HG03457 (cell line): ENCODE results near the gene GRM5.
A peak's percentile ranks its signal among the peaks of the same experiment; 100 is the strongest.
"Not testable (repeated sequence)": the region's sequence is repeated elsewhere in the genome, so short reads cannot be mapped to it uniquely, and the experiment has no call there.

ENCODE experiments used
- ATAC-seq: cut with Tn5 transposase; IDR thresholded peaks from one replicate; pipeline ENCODE4 v1.9.1; 2021; ENCODE audit warnings: moderate number of reproducible peaks; ENCODE audit not compliant: unreplicated experiment

GRM5 gene

GRCh38 chr11:88843766-88844426, 221.9 kb downstream of the GRM5 start:
- not testable (repeated sequence) for ATAC-seq

GRCh38 chr11:88838139-88838538, 227.6 kb downstream of the GRM5 start:
- ATAC-seq = not testable (repeated sequence)

GRCh38 chr11:88835709-88836108, 230.1 kb downstream of the GRM5 start:
- ATAC-seq = not testable (repeated sequence)

GRCh38 chr11:88831303-88831890, 234.4 kb downstream of the GRM5 start:
- no peak for ATAC-seq

GRCh38 chr11:88827018-88827676, 238.6 kb downstream of the GRM5 start:
- ATAC-seq = no peak

GRCh38 chr11:88819616-88820015, 246.2 kb downstream of the GRM5 start:
- no peak for ATAC-seq

- no peak for ATAC-seq
These were observed 246.8 kb downstream of the GRM5 start for GRCh38 chr11:88818978-88819377.

- no peak for ATAC-seq
These were observed 250.3 kb downstream of the GRM5 start for GRCh38 chr11:88815505-88815904.

GRCh38 chr11:88814076-88814475, 251.7 kb downstream of the GRM5 start:
- peak; percentile 72 for ATAC-seq

GRCh38 chr11:88813233-88813915, 252.4 kb downstream of the GRM5 start:
- ATAC-seq = peak; percentile 67

GRCh38 chr11:88810420-88811097, 255.2 kb downstream of the GRM5 start:
- no peak for ATAC-seq

- no peak for ATAC-seq
These were observed 256.7 kb downstream of the GRM5 start for GRCh38 chr11:88809126-88809525.

- ATAC-seq = no peak
These were observed 258.4 kb downstream of the GRM5 start for GRCh38 chr11:88807349-88807748.

GRCh38 chr11:88806410-88806809, 259.4 kb downstream of the GRM5 start:
- no peak for ATAC-seq

GRCh38 chr11:88801484-88802123, 264.2 kb downstream of the GRM5 start:
- no peak for ATAC-seq

- ATAC-seq = no peak
These were observed 265.8 kb downstream of the GRM5 start for GRCh38 chr11:88799771-88800500.

- ATAC-seq = no peak
These were observed 275.6 kb downstream of the GRM5 start for GRCh38 chr11:88790182-88790581.

- ATAC-seq = no peak
These were observed 286.2 kb downstream of the GRM5 start for GRCh38 chr11:88779577-88779976.

- no peak for ATAC-seq
These were observed 295.2 kb downstream of the GRM5 start for GRCh38 chr11:88770475-88771079.

GRCh38 chr11:88744140-88744539, 321.6 kb downstream of the GRM5 start:
- ATAC-seq = no peak
